Measurements from ENCODE around the gene GGA1.
"Not testable (repeated sequence)": the region's sequence is repeated elsewhere in the genome, so short reads cannot be mapped to it uniquely, and the experiment has no call there.

Gene GGA1

GRCh38 chr22:37571258-37571991, 37.2 kb upstream of the GGA1 start:
- no peak for DNase-seq

GRCh38 chr22:37571992-37572373, 36.7 kb upstream of the GGA1 start:
- DNase-seq = no peak

GRCh38 chr22:37575490-37576003, 33.1 kb upstream of the GGA1 start:
- DNase-seq = no peak

- no peak for DNase-seq
These were observed 30.6 kb upstream of the GGA1 start for GRCh38 chr22:37578002-37578401.

GRCh38 chr22:37581504-37581903, 27.1 kb upstream of the GGA1 start:
- DNase-seq = no peak

GRCh38 chr22:37582526-37582925, 26.1 kb upstream of the GGA1 start:
- DNase-seq = no peak

- no peak for DNase-seq
These were observed 20.0 kb upstream of the GGA1 start for GRCh38 chr22:37588546-37589215.

- no peak for DNase-seq
These were observed 19.0 kb upstream of the GGA1 start for GRCh38 chr22:37589636-37590035.

GRCh38 chr22:37591081-37591480, 17.6 kb upstream of the GGA1 start:
- not testable (repeated sequence) for DNase-seq

GRCh38 chr22:37591823-37592404, 16.7 kb upstream of the GGA1 start:
- DNase-seq = no peak

GRCh38 chr22:37594237-37594636, 14.4 kb upstream of the GGA1 start:
- DNase-seq = no peak

- no peak for DNase-seq
These were observed 9.5 kb upstream of the GGA1 start for GRCh38 chr22:37599153-37599552.

- DNase-seq = no peak
These were observed 7.5 kb upstream of the GGA1 start for GRCh38 chr22:37601203-37601539.

GRCh38 chr22:37601540-37602442, 6.8 kb upstream of the GGA1 start:
- no peak for DNase-seq

GRCh38 chr22:37602546-37603277, 5.9 kb upstream of the GGA1 start:
- not testable (repeated sequence) for DNase-seq

- no peak for DNase-seq
These were observed 4.6 kb upstream of the GGA1 start for GRCh38 chr22:37604074-37604473.

- no peak for DNase-seq
These were observed 3.8 kb upstream of the GGA1 start for GRCh38 chr22:37604875-37605274.

- DNase-seq = peak; percentile 66
These were observed 1.4 kb upstream of the GGA1 start for GRCh38 chr22:37607010-37607934.

GRCh38 chr22:37607935-37608476, 628 bp upstream of the GGA1 start:
- DNase-seq = peak; percentile 48

- DNase-seq = no peak
These were observed 862 bp downstream of the GGA1 start for GRCh38 chr22:37609240-37610152.
